ENCODE data around the gene OR6C76.
"Not testable (repeated sequence)": the region's sequence is repeated elsewhere in the genome, so short reads cannot be mapped to it uniquely, and the experiment has no call there.

Gene OR6C76

DNA sequence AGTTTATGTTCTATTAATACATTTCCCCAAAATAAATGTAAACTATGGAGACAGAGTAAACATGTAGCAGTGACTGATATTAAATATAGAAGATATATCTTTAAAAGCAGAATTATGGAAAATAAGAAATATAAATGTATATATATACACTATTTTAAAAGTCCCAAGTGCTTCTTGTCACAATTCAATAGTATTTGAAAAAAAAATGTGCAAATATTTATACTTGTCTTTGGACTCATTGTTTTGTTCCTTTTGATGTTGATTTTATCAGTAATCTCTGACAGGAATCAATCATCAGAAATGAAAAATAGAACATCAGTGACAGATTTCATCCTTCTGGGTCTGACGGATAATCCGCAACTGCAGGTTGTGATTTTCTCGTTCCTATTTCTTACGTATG lies at the start of gene OR6C76:
Gene OR6C76 (plus strand): TSS at position 301 of the 400 bp plus-strand sequence. CDS start 0 bp downstream, at position 301.
- DNase-seq (ENCODE audit: extremely low spot score, insufficient read length, low read depth) = no peak
- FAIRE-seq = no peak

DNA sequence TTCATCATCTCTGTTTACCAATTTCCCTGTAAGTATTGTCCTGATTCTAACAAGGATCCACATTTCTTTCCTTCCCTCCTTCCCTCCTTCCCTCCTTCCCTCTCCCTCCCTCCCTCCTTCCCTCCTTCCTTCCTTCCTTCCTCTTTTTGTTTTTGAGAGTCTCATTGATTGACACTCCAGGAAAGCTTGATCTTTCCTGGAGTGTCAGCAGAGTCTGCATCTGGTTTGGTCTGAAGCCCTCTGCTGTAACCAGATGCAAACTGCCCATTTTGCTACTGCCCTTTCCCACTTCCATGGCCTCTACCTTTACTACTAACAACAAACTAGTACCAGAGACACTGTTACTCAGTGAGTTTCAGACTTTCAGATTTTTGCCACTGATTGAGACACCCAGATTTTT lies 40.2 kb upstream of the OR6C76 start:
- no peak for DNase-seq (ENCODE audit: extremely low spot score, insufficient read length, low read depth)
- FAIRE-seq = no peak

DNA sequence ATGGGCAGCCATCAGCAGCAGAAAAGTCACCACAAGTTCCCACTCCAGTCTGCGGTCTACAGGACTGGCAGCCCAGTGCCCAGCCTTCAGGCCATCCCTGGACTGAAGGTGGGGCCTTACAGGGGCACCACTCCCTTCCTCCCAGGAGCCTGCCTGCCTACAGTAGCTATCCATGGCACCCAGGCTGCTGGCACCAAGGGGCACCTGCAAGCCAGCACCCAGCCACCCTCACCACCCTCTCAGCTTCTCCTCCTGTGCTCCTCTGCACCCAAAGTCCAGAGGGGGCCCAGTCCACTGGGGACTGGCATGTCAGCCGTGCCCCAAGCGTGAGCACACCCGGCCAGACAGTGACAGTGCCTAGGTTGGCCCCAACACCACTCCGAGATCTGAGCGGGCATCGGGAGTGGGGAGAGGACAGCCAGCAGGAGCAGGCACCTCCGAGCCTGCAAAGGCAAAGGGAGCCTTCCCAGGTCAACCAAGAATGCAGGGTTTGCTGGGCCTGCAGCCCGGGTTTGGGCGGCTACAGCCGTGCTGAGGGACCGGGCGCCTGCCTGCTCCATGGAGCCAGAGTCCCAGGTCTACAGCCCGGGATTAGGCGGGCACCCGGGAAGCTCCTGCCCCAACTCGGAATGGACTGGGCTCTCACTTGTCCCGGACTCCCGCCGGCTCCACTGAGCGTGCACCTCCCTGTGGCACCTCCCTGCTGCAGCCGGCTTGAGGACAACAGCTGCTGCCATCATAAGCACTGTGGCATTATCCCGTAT lies 33.8 kb upstream of the OR6C76 start:
- no peak for DNase-seq (ENCODE audit: extremely low spot score, insufficient read length, low read depth)
- no peak for FAIRE-seq

GRCh38 chr12:55396326-55396725 lies 29.7 kb upstream of the OR6C76 start:
- FAIRE-seq = no peak

GRCh38 chr12:55400229-55400628 lies 25.8 kb upstream of the OR6C76 start, which contains the start of gene OR6C65:
Gene OR6C65 (plus strand): TSS chr12:55400529. CDS start chr12:55400529, 0 bp downstream.
- DNase-seq (ENCODE audit: extremely low spot score, insufficient read length, low read depth) (no peak), FAIRE-seq (no peak)

More at GRCh38 chr12:55396326-55396725, 29.7 kb upstream of the OR6C76 start:
- no peak for DNase-seq (ENCODE audit: extremely low spot score, insufficient read length, low read depth)

DNA sequence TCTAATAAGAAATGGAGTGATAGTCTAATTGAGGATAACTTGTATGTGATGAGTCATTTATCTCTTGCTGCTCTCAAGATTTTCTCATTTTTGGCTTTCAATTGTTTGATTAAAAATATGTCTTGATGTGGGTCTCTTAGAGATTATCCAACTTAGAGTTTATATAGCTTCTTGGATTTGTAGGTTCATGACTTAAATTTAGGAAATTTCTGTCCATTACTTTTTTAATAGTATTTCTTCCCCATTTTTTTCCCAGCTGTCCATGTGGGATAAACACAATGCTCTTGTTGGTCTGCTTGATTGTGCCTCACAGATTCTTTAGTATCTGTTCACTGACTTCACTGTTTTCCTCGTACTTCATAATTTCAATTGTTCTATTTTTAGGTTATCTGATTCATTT lies 18.2 kb upstream of the OR6C76 start:
- FAIRE-seq (no peak), DNase-seq (ENCODE audit: extremely low spot score, insufficient read length, low read depth) (no peak)

- FAIRE-seq; DNase-seq (ENCODE audit: extremely low spot score, insufficient read length, low read depth): not testable (repeated sequence)
These were observed 16.9 kb upstream of the OR6C76 start for GRCh38 chr12:55409133-55409532.

GRCh38 chr12:55412138-55412537 lies 13.9 kb upstream of the OR6C76 start:
- not testable (repeated sequence) for DNase-seq (ENCODE audit: extremely low spot score, insufficient read length, low read depth); FAIRE-seq

DNA sequence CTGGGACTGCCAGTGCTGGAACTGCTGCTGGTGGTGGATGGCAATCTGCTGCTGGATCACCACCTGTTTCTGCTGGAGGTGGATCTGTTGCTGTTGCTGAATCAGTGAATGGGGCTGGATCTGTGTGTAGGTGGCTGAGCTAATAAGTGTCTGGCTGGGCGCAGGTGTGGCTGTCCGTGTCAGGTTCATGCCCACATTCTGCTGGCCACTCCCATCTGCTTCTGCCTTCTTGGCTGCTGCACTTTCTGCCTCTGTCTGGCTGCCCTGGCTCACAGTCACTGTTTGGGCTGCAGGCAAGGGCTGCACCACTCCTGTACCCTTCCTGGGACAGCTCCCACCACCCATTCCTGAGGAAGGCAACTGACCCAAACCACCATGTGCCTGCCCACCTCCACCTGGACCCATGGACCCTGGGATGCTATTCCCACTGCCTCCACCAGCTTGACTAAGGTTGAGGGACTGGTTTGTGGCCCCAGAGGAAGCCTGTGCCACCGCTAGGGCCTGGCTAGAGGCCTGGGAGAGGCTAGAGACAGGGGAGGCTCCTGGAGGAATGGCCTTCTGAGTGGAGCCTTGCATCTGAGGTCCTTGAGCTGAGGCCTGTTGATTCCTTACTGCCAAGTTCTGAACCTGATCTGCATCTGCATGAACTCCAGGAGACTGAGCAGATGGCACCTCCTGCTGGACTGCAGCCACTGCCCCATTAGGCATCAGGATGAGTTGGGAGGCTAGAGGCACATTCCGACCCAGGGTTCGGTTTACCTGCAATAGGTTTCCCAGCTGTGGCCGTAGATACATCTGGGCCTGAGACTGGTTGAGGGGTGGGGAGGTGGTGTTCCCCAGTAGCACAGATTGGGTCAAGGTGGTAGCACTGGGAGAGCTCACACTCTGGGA lies 12.3 kb upstream of the OR6C76 start:
- not testable (repeated sequence) for FAIRE-seq; DNase-seq (ENCODE audit: extremely low spot score, insufficient read length, low read depth)

GRCh38 chr12:55414396-55414823 lies 11.6 kb upstream of the OR6C76 start:
- not testable (repeated sequence) for FAIRE-seq; DNase-seq (ENCODE audit: extremely low spot score, insufficient read length, low read depth)

DNA sequence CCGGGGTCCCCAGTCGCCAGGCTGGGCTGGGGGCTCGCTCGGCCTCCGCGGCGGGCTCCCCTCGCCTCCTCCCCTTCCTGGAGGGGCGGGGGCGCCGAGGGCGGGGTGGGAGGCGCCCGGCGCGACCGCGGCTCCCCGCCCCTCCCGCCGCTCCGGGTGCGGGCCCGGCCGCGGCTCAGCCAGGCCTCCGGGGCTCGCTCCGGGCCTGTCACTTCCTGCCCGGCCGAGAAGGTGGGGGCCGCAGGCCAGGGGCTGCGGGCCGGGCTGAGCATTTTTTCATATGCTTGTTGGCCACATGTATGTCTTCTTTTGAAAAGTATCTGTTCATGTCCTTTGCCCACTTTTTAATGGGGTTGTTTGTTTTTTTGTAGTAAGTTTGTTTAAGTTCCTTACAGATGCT lies 11.2 kb upstream of the OR6C76 start:
- not testable (repeated sequence) for DNase-seq (ENCODE audit: extremely low spot score, insufficient read length, low read depth); FAIRE-seq

- FAIRE-seq (no peak), DNase-seq (ENCODE audit: extremely low spot score, insufficient read length, low read depth) (no peak)
These were observed 9.1 kb upstream of the OR6C76 start for GRCh38 chr12:55416961-55417360.

DNA sequence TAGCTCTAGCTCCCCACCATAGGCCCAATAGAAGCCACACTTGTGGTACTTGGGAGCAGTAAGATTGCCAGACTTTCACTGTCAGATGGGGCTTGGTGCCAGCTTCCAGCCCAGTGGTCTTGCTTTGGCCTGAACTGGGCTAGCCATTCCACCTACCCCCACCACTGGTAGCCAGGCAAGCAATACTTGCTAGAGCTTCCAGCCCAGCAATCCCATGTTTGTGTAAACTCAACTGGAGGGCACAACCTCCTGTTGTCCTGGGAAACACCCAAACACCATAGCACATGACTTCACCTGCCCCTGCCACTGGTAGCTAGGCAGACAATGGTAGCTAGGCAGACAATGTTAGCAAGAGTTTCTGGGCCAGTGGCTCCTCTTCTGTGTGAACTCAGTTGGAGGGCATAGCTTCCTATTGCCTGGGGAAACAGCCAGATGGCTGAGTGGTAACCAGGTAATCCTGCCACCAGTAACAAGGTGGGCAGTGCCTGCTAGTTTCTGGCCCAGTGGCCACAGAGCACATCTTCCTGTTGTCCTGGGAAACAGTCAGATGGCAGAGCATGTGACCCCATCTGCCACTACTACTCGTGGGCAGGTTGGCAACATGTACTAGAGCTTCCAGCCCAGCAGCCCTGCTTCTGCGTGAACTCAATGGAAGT lies 5.6 kb upstream of the OR6C76 start:
- no peak for FAIRE-seq
- no peak for DNase-seq (ENCODE audit: extremely low spot score, insufficient read length, low read depth)

DNA sequence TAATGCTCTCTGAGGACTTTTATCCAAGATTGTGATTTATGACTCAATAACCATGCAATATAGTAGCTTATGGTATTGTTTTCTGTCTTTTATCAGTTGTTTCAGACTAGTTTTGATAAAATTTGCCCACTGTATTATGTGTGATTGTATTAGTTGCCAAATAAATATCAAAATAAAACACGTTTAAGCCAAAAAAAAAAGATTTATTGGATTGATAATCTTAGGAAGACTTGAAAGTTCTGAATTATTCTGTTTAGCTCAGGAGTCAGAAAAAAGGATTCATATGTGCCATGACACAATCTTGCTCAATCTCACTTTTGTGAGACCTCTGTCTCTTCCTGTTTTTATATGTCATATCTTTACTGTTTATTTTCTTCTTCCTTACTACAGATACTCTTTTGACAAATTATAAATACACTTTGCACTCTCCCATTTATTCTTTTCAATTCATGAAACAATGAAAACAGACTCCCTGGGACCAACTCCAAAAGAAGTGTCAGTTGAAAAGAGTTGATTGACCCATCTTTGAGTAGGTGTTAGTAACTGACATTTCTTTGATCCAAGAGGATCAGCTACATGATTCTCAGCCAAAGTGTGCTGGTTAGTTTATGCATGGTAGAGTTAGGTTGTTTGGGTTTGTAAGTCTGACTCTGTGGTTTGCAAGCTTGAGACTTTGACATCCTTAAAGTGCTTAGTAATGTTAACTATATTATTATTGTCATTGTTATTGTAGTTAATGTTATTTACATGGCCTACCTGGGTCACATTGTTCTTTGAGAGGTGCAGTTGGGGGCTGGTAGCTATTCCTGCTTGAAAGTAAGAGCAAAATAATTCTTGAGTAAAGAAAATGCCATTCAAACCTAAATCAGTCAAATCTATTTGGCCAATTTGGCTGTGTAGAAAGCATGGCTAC lies 2.5 kb downstream of the OR6C76 start:
- no peak for DNase-seq (ENCODE audit: extremely low spot score, insufficient read length, low read depth)
- no peak for FAIRE-seq

- not testable (repeated sequence) for DNase-seq (ENCODE audit: extremely low spot score, insufficient read length, low read depth); FAIRE-seq
These were observed 15.2 kb downstream of the OR6C76 start for GRCh38 chr12:55441233-55441632.

DNA sequence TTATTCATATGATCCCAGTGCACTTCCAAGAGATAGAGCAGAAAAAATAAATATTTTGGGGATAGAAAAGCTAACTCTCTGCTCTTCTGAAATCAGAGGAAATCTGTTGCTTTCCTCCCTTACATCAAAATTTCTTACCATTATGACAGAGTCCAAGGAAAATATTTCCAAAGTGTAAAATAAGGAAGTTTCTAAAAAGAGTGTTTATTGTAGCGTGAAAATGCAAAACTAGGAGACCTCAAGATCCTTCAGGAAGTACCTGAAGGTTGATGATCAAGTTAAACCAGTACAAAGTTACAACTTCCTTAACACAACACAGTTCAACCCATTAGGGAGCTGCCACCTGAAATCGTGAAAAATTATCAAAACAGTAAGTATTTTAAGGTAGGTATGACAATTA lies 17.7 kb downstream of the OR6C76 start, which contains the start of gene OR6C2:
Gene OR6C2 (plus strand): TSS at position 301 of the 400 bp plus-strand sequence. CDS start 8,138 bp downstream, outside the sequence.
- DNase-seq (ENCODE audit: extremely low spot score, insufficient read length, low read depth) (no peak), FAIRE-seq (no peak)

GRCh38 chr12:55445357-55445756 lies 19.3 kb downstream of the OR6C76 start:
- DNase-seq (ENCODE audit: extremely low spot score, insufficient read length, low read depth) = no peak
- FAIRE-seq = no peak

DNA sequence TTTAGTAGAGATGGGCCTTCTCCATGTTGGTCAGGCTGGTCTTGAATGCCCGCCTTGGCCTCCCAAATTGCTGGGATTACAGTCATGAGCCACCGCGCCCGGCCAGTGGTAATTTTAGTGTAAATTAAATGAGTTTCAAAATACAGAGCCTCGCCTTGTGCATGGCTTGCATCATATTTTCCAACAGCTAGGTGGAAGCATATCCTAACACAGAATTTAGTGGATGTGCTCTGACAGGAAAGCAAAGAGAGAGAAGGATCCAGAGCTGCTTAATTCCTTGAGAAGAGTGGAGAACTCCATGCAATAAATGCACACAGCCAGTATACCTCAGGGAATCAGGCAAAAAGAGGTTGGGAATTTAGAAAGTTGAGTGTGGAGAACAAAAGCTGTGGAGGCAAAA lies 20.3 kb downstream of the OR6C76 start:
- no peak for FAIRE-seq
- DNase-seq (ENCODE audit: extremely low spot score, insufficient read length, low read depth) = no peak

GRCh38 chr12:55448825-55449224 lies 22.8 kb downstream of the OR6C76 start:
- no peak for FAIRE-seq
- DNase-seq (ENCODE audit: extremely low spot score, insufficient read length, low read depth) = no peak
